ENCODE data around the gene MAT2A.

DNA sequence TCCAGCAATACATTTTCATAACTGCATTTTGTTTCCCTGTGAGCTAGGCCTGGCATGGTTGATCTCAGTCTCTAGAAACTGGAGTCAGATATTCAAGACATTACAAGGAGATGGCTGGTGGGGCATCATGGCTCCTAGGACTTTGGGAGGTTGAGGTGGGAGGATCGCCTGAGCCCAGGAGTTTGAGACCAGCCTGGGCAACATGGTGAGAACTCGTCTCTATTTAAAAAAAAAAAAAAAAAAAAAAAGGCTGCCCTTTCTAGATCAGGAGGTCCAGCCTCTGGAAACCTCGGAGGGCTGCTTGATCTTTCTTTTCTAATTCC, 38.1 kb downstream of the MAT2A start:
- TF ChIP-seq, protein P1, sequence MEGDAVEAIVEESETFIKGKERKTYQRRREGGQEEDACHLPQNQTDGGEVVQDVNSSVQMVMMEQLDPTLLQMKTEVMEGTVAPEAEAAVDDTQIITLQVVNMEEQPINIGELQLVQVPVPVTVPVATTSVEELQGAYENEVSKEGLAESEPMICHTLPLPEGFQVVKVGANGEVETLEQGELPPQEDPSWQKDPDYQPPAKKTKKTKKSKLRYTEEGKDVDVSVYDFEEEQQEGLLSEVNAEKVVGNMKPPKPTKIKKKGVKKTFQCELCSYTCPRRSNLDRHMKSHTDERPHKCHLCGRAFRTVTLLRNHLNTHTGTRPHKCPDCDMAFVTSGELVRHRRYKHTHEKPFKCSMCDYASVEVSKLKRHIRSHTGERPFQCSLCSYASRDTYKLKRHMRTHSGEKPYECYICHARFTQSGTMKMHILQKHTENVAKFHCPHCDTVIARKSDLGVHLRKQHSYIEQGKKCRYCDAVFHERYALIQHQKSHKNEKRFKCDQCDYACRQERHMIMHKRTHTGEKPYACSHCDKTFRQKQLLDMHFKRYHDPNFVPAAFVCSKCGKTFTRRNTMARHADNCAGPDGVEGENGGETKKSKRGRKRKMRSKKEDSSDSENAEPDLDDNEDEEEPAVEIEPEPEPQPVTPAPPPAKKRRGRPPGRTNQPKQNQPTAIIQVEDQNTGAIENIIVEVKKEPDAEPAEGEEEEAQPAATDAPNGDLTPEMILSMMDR (IDR thresholded peaks at IDR 0.05 in 4 of 5, conservative IDR thresholded peaks at IDR 0.05 in 1 of 5), result no peak
- TF ChIP-seq POLR2A (IDR thresholded peaks at IDR 0.05), result no peak
